ENCODE results near the gene NSDHL.

- TF ChIP-seq CTCF (CRISPR knock-in tag; IDR thresholded peaks at IDR 0.05) (no peak), SRF (IDR thresholded peaks at IDR 0.05; ENCODE audit: low read depth, low read length) (no peak), ZNF687 (CRISPR knock-in tag; IDR thresholded peaks at IDR 0.05) (no peak)
- TF ChIP-seq, protein P1, sequence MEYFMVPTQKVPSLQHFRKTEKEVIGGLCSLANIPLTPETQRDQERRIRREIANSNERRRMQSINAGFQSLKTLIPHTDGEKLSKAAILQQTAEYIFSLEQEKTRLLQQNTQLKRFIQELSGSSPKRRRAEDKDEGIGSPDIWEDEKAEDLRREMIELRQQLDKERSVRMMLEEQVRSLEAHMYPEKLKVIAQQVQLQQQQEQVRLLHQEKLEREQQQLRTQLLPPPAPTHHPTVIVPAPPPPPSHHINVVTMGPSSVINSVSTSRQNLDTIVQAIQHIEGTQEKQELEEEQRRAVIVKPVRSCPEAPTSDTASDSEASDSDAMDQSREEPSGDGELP (IDR thresholded peaks at IDR 0.05; ENCODE audit: borderline replicate concordance, low read depth): no peak
- TF ChIP-seq, protein P2, sequence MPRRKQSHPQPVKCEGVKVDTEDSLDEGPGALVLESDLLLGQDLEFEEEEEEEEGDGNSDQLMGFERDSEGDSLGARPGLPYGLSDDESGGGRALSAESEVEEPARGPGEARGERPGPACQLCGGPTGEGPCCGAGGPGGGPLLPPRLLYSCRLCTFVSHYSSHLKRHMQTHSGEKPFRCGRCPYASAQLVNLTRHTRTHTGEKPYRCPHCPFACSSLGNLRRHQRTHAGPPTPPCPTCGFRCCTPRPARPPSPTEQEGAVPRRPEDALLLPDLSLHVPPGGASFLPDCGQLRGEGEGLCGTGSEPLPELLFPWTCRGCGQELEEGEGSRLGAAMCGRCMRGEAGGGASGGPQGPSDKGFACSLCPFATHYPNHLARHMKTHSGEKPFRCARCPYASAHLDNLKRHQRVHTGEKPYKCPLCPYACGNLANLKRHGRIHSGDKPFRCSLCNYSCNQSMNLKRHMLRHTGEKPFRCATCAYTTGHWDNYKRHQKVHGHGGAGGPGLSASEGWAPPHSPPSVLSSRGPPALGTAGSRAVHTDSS (CRISPR knock-in tag; conservative IDR thresholded peaks at IDR 0.05): no peak
These were observed 12.0 kb downstream of the NSDHL start for GRCh38 chrX:152842772-152843338.

Data from HepG2 (cell line).